Endothelial cell of umbilical vein (primary cell): Measurements from ENCODE around the gene SLC2A6. TPM values are rescaled to one million over a fixed set of nuclear protein-coding genes. Genes with fewer than 3 reads are reported as not detected.

Source experiments
- BruUV-seq: library from RNA; stranded (reverse); fragments of 400-500 nt; replicated peaks from 2 replicates; lab custom pipeline; 2021; lab: Mats Ljungman, UMichigan
- CTCF ChIA-PET: fragments of 300-600, 350-600 bp; sonication (Branson Sonifier 250); formaldehyde crosslinking; loops from one replicate; lab custom pipeline; 2021; ENCODE audit warnings: antibody characterized with exemption, inconsistent platforms; lab: Charles Lee
- POLR2A ChIA-PET: fragments of 300-600, 350-600 bp; sonication (Branson Sonifier 250); formaldehyde crosslinking; loops from one replicate; lab custom pipeline; 2021; ENCODE audit warnings: antibody characterized with exemption, inconsistent platforms; lab: Charles Lee
- DNase-seq: peaks from one replicate; pipeline ENCODE4 v3.0.0-alpha.2; 2011; ENCODE audit warnings: low read depth, low spot score
- FAIRE-seq: peaks from 2 replicates; lab custom pipeline; 2011; peaks lifted over from hg19 to GRCh38; lab: Jason Lieb, UNC
- H2AFZ ChIP-seq: 2 replicates; pipeline ENCODE4 v1.6.0; 2012; ENCODE audit warnings: low read depth, low read length, control low read depth, inconsistent platforms
- H3K27ac ChIP-seq: 2 replicates; pipeline ENCODE4 v1.5.1; 2011; ENCODE audit warnings: low read depth, mild to moderate bottlenecking, control low read depth, low read length, moderate library complexity; ENCODE audit not compliant: insufficient read depth
- H3K27me3 ChIP-seq, 2 experiments: 2 replicates each; pipeline versions ENCODE4 v1.6.0 to v1.6.1; 2011; ENCODE audit warnings: low read length in 2 of 2, mixed read lengths in 1 of 2; ENCODE audit not compliant: control insufficient read depth in 2 of 2, insufficient read depth in 2 of 2
- H3K36me3 ChIP-seq, 2 experiments: 2 replicates in 1 of 2; 3 replicates in 1 of 2; pipeline ENCODE4 v1.5.1; 2011; ENCODE audit warnings: low read length in 2 of 2, mild to moderate bottlenecking in 1 of 2, moderate library complexity in 1 of 2; ENCODE audit not compliant: control insufficient read depth in 2 of 2, insufficient read depth in 2 of 2; ENCODE audit errors: extremely low read depth in 1 of 2
- H3K4me1 ChIP-seq: 3 replicates; pipeline ENCODE4 v1.5.1; 2011; ENCODE audit warnings: mild to moderate bottlenecking, low read length; ENCODE audit not compliant: control insufficient read depth, insufficient read depth; ENCODE audit errors: extremely low read depth
- H3K4me2 ChIP-seq: 2 replicates; pipeline ENCODE4 v1.6.1; 2011; ENCODE audit warnings: low read length, control low read depth, mixed read lengths; ENCODE audit not compliant: insufficient read depth
- H3K4me3 ChIP-seq, 3 experiments: fragments of 200-600 bp in 1 of 3; sonication (generic), shearing (Covaris generic) in 1 of 3; replicated peaks in 1 of 3; 2 replicates each; pipeline ENCODE4 v1.5.1; 2011 to 2016; ENCODE audit warnings: control low read depth in 3 of 3, low read length in 3 of 3, mild to moderate bottlenecking in 2 of 3, inconsistent platforms in 1 of 3, low read depth in 1 of 3, moderate library complexity in 1 of 3; ENCODE audit not compliant: insufficient read depth in 1 of 3
- H3K79me2 ChIP-seq: 2 replicates; pipeline ENCODE4 v1.6.0; 2012; ENCODE audit warnings: low read length, inconsistent platforms; ENCODE audit not compliant: control insufficient read depth, insufficient read depth
- H3K9ac ChIP-seq: replicated peaks from 2 replicates; pipeline ENCODE3; 2011; ENCODE audit warnings: low read length, control low read depth; ENCODE audit not compliant: insufficient read depth; ENCODE audit errors: extremely low read depth
- H3K9me1 ChIP-seq: replicated peaks from 3 replicates; pipeline ENCODE4 v1.6.0; 2011; ENCODE audit warnings: mild to moderate bottlenecking, low read length; ENCODE audit not compliant: control insufficient read depth, insufficient read depth; ENCODE audit errors: extremely low read depth
- H3K9me3 ChIP-seq: replicated peaks from 2 replicates; pipeline ENCODE4 v1.5.1; 2012; ENCODE audit warnings: low read length, inconsistent platforms; ENCODE audit not compliant: control insufficient read depth, insufficient read depth
- H4K20me1 ChIP-seq: replicated peaks from 2 replicates; pipeline ENCODE3; 2011; ENCODE audit warnings: mild to moderate bottlenecking, low read length; ENCODE audit not compliant: control insufficient read depth, insufficient read depth; ENCODE audit errors: extremely low read depth
- CTCF ChIP-seq, 2 donors: IDR thresholded peaks; 1 replicate in 1 of 2; 2 replicates in 1 of 2; pipeline ENCODE4 v1.5.1; 2011; ENCODE audit warnings: low read length in 2 of 2, mild to moderate bottlenecking in 2 of 2, moderate library complexity in 2 of 2, control low read depth in 1 of 2, inconsistent platforms in 1 of 2, low read depth in 1 of 2; ENCODE audit not compliant: insufficient read depth in 1 of 2; ENCODE audit errors: extremely low read depth in 1 of 2
- EZH2 ChIP-seq: IDR thresholded peaks from 2 replicates; pipeline ENCODE4 v1.6.1; 2012; ENCODE audit warnings: borderline replicate concordance, low read depth, mild to moderate bottlenecking, moderate library complexity, low read length, inconsistent platforms; ENCODE audit not compliant: severe bottlenecking
- FOS ChIP-seq: IDR thresholded peaks from 2 replicates; pipeline ENCODE4 v1.6.1; 2011; ENCODE audit warnings: mild to moderate bottlenecking, low read length, moderate library complexity, borderline replicate concordance; ENCODE audit not compliant: insufficient read depth
- GATA2 ChIP-seq: IDR thresholded peaks from 2 replicates; pipeline ENCODE4 v1.7.0; 2011; ENCODE audit warnings: low read depth, mild to moderate bottlenecking, moderate library complexity, mixed read lengths, low read length; ENCODE audit not compliant: insufficient read length, insufficient read depth
- JUN ChIP-seq: IDR thresholded peaks from 2 replicates; pipeline ENCODE4 v1.6.1; 2011; ENCODE audit warnings: borderline replicate concordance, low read depth; ENCODE audit not compliant: insufficient read length, insufficient read depth
- MYC ChIP-seq: IDR thresholded peaks from one replicate; pipeline ENCODE4 v1.6.1; 2011; ENCODE audit warnings: mild to moderate bottlenecking, low read depth, low read length
- POLR2A ChIP-seq: IDR thresholded peaks from 2 replicates; pipeline ENCODE4 v1.6.1; 2012; ENCODE audit warnings: low read depth, mild to moderate bottlenecking, control low read depth, low read length
- POLR2AphosphoS5 ChIP-seq: IDR thresholded peaks from 2 replicates; pipeline ENCODE4 v1.6.1; 2012; ENCODE audit warnings: low read depth, mild to moderate bottlenecking, control low read depth, low read length, moderate library complexity; ENCODE audit not compliant: insufficient read depth
- dilution Hi-C: fragments of 300-500 bp; cut with MboI; formaldehyde crosslinking; loops from one replicate; pipeline ENCODE4 v1.15.0; 2019; ENCODE audit warnings: low sequenced_read_pairs; ENCODE audit not compliant: extremely low pct_ligation_motif_present
- intact Hi-C: fragments of 100-400 bp; cut with micrococcal nuclease; formaldehyde crosslinking; loops from one replicate; pipeline ENCODE4 v1.10.0; 2022
- polyA plus RNA-seq, 4 experiments: library from polyadenylated mRNA; depleted of rRNA in 3 of 4; stranded (reverse) in 3 of 4; unstranded in 1 of 4; fragments of >200 nt; gene quantifications; 2 replicates each; pipeline versions ENCODE4 v1.2.1 to v1.2.3, GENCODE V29; 2011 to 2012; ENCODE audit warnings: missing spikeins in 1 of 4
- total RNA-seq: library from RNA; stranded (reverse); gene quantifications from 2 replicates; pipeline ENCODE4 v1.2.3, GENCODE V29; 2021
- TF ChIP-seq, protein P1 (sequence below): IDR thresholded peaks from 2 replicates; pipeline ENCODE4 v1.6.1; 2011; ENCODE audit not compliant: insufficient read depth, insufficient read length

Gene SLC2A6
- total and polyA plus RNA-seq, 2 donors (not counting 3 experiments of a cell fraction or from before 2014, with no cell fraction given): 35.7 to 39.6 TPM

GRCh38 chr9:133528001-133528875 lies 49.3 kb upstream of the SLC2A6 start:
- Histone ChIP-seq H3K27me3 (peaks cover 0 to 4% of the 10 kb centered on the region in 2 experiments), H3K4me2 (no peak overlapping the region)

More at GRCh38 chr9:133528001-133528875, 49.3 kb upstream of the SLC2A6 start:
- dilution Hi-C loops: no loop called here
- Histone ChIP-seq H2AFZ (no peak overlapping the region), H3K4me1 (no peaks in the 10 kb centered on the region), H3K9me3 (no peaks in the 10 kb centered on the region), H4K20me1 (no peaks in the 10 kb centered on the region), H3K36me3 (no peaks in the 10 kb centered on the region), H3K9me1 (no peaks in the 10 kb centered on the region), H3K27ac (no peak overlapping the region), H3K9ac (no peak overlapping the region), H3K79me2 (no peaks in the 10 kb centered on the region), H3K4me3 (no peak overlapping the region)
- DNase-seq (no peak), FAIRE-seq (no peak)
- intact Hi-C loops: no loop called here
- POLR2A ChIA-PET: no interaction called here
- CTCF ChIA-PET: no interaction called here
- no peak for TF ChIP-seq MYC
- TF ChIP-seq FOS: no peak
- TF ChIP-seq GATA2: no peak
- no peak for TF ChIP-seq CTCF (IDR thresholded peaks at IDR 0.05; ENCODE audit: extremely low read depth in 1 of 2, insufficient read depth in 1 of 2, low read depth in 1 of 2, low read length in 2 of 2)
- no peak for TF ChIP-seq EZH2
- no peak for TF ChIP-seq POLR2AphosphoS5
- TF ChIP-seq, protein P1, sequence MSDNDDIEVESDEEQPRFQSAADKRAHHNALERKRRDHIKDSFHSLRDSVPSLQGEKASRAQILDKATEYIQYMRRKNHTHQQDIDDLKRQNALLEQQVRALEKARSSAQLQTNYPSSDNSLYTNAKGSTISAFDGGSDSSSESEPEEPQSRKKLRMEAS: no peak
- no peak for TF ChIP-seq POLR2A
- TF ChIP-seq JUN: no peak
- BruUV-seq: no TSS peak
